ENCODE results near the gene CXXC5. TPM values are rescaled to one million over a fixed set of nuclear protein-coding genes. Genes with fewer than 3 reads are reported as not detected.

Gene CXXC5
- polyA plus RNA-seq, 4 donors: 219 to 241 (median 229) TPM

DNA sequence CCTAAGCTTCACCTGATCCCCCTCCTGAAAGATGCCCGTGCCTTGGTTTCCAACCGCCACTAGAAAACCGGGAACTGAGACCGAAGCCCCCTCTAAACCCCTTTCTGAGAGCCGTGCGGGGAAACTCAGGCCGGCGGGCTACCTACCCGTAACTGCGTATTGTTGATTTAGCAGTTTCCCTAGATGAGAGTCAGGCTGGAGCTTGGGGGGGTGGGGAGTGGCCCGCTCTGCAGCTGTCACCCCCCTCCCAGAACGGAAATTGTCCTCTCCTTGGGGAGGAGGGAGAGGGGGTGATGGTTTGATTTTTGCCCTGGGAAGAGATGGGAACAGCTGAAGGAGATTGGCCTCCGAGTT, 2.5 kb downstream of the CXXC5 start:
- DNase-seq (ENCODE audit: low read depth in 4 of 4, low spot score in 3 of 4): no peak

DNA sequence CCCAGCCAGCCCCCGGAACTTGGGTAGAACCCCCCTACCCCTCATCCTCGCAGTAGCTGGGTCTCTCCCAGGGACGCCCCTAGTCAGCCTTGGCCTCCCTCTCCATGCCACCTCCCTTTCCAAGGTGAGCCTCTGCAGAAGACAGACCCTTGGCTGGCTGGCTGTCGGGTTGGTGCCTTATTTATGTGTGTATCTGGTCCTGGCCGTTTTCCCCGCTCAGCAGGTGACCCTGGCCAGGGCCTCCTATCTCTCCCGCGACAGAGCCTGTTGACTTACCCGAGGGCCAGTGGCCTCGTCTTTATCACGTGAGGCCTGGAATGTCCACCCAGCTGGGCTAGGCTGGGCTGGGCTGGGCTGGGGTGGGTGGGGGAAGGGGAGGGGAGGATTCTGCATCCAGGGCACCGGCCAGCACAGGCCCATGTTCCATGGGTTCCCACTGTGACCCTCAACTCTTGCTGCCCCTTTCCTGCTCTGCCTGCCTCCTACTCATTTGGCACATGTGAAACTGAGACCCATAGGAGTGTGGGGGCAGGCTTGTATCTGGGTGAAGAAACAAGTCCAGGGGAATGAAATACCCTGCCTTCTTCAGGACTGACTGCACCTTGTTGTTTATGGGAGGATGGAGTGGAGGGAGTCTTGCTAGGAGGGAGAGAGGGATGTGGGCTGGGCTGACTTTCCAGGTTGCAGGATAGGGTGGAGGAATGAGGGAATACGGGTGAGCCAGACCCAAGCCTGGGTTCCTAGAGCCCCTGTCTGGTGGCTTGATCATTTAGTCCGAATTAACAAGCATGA, 3.1 kb downstream of the CXXC5 start:
- DNase-seq (ENCODE audit: low read depth in 4 of 4, low spot score in 3 of 4): no peak

DNA sequence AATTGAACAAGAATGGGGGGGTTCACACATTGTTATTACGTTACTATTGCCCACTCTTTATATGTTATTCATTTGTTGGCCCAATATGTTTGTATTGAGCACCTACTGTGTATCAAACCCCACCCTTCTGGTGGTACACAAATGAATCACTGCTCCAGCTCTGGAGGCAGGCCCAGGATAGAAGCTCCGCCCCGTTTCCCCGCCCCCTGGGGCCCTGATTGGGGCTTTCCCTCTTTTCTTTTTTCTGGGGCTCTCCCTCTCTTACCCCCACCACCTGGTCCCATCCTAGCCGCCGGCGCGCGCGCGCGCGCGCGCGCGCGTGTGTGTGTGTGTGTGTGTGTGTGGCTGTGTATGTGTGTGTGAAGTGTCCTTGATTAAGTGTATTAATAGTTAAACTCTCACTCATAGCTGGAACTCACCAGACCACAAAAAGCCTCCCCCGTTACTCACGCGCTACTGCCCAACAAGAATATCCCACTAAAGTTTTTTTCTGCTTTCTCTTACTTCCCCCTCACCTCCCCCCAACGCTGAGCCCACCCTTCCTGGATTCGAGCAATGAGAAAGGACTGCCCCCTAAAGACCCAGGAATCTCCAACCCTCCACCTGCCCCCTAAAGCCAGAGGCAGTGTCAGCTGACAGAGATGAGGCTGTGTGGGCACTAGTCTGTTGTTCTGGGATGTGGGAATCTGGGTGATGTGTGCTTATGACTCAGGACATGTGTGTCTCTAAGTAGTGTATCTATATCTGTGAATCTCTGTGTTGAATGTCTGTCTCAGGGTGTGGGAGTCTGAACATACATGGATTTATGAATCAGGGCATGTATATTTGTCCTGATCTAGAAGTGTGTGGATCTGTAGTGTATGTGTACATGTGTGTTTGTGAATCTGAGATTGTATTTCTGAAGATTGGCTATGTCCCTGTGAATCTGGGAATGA, 4.0 kb downstream of the CXXC5 start:
- no peak for DNase-seq (ENCODE audit: low read depth in 4 of 4, low spot score in 3 of 4)

DNA sequence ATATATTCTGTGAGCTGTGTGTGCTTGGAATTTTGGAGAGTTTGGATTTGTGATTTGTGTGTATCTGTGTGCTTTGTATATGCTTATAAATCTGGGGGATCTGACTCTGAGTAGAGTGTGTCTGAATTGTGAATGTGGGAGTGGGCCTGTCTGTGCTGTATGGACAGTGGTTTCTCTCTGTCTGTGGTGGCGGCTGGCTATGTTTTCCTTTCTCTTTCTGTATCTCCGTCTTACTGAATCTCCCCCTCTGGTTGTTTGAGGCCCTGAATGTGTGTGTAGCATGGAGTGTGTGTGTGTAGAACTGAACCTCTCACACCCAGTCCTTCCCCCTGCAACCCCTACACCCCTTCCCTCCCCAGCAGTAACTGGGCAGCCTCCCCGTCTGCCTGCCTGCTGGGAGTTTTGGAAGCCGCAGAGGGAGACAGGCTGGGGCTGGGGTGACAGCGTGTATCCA, 4.7 kb downstream of the CXXC5 start:
- DNase-seq (ENCODE audit: low read depth in 4 of 4, low spot score in 3 of 4): no peak

DNA sequence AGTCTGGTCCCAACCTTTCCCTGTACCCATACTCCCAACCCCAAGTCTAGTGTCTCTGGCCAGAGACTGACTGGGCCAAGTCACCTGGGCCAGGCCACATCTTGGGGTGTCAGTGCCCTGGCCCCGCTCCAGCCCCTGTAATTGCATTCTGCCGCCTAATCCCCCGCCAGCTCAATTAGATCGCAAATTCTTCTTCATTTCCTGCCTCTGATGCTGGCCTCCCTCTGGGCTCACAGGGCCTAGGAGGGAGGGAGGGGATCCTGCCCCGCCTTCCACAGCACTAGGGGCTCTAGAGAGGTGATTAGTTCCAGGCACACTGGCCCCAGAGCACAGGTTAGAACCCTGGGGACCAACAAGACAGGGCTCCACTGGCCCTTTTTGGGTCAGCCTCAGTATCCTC, 5.5 kb downstream of the CXXC5 start:
- DNase-seq (ENCODE audit: low read depth in 4 of 4, low spot score in 3 of 4): no peak

DNA sequence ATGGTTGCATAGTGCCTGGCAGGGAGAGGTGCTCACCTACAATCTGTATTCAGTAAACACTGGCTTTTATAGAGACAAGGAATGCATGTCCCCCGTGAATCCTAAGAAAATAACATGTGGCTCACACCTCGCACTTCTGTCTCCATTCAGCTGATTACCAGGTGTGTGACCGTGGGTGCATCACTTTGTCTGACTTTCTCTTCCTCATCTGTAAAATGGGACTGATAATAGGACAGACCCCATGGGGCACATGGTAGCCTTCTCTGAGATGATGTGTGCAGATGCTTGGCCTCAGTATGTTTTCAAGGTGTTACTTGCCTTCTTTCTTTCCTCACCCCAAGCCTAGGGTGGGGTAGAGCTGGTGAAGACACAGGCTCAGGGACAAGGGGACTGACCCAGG, 6.3 kb downstream of the CXXC5 start:
- no peak for DNase-seq (ENCODE audit: low read depth in 4 of 4, low spot score in 3 of 4)

DNA sequence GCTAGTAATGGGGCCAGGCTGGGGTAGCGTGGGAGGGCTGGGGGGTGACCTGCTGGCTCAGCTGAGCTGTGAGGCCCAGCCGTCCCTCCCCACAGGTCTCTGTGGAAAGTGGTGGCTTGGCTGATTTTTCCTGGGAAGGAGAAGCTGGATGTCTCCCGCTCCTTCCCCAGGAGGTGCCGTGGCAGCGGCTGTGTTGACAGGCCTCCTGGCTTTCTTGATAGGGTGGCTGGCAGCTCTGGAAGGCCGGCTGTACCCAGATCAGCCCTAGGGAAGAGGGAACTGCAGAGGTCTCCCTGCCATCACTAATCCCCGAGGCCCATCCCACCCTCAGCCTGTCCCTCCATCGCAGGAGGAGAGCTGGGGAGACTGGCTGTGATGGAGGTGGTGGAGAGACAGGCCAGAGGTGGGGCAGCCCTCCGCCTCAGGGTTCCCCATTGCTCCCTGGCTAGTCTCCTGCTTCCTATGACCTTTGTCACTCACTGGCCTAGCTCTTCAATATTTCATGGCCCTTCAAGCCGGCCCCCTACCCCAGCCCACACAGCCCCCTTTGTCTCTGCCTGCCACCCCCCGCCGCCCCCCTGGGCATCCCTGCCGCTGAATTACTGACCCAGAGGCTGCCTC, 6.8 kb downstream of the CXXC5 start:
- no peak for DNase-seq (ENCODE audit: low read depth in 4 of 4, low spot score in 3 of 4)

DNA sequence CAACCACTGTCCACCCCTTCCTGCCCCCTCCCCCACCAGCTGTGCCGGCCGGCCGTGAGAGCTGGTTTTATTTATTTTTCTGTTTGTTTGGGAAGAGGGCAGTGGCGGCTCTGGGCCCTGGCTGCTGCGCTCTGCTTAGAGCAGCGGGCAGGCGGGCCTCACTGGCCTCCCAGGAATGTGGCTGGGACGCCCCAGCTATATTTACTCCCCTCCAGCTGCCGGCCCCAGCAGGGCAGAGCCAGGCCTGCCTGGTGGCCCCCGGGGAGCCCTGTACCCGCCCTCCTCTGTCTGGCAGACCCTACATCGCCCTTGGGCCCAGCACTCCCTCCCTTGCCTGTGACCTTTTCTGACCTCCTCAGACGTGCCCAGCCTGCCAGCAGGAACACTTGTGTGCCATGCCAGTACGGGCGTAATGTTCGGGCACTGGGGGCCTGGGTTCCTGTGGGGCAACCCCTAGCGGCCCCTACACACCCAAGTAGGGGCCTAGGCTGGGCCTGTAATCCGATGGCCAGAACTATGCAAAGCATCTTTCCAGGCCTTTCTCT, 7.7 kb downstream of the CXXC5 start:
- no peak for DNase-seq (ENCODE audit: low read depth in 4 of 4, low spot score in 3 of 4)

DNA sequence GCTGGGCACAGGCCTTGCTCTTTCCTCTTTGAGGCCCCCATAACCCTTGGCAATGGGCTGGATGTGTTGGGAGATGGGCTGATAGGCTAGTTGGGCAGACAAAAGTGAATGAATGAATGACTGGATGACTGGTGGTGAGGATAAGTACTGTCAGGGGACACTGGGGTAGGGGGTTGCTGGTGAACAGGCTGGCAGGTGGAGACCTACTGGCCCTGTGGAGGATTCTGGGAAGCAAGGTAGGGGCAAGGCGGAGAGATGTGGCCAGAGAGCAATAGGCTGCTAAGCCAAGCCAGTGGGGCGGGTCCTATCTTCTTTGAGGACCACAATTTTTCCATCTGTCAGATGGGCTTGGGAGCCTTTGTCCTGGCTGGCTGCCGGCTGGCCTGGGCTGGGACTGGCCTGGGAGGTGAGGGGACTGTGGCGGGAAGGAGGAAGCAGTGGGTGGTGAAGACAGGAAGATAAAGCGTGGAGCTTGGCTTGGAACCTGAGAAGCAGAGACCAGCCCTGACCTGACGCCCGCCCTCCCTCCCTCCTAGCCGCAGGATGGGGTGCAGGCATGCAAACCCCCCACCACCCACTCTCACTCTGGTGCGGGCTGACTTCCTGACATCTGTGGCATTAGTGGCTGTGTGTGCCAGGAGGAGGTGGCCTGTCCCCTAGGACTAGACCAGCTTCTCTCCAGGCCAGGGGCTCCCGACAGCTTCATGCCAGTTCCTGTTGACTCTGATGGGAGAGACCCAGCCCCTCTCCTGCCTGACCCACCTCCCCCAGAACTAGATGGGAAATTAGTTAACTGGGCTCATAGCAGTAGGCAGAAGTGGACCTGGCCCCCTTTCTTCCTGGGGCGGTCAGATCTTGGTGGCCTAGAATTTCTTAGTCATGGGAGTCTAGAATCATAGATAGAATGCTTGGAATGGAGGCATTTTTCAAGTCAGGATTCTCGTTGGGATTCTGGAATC, 9.5 kb downstream of the CXXC5 start:
- DNase-seq (ENCODE audit: low read depth in 4 of 4, low spot score in 3 of 4): no peak

DNA sequence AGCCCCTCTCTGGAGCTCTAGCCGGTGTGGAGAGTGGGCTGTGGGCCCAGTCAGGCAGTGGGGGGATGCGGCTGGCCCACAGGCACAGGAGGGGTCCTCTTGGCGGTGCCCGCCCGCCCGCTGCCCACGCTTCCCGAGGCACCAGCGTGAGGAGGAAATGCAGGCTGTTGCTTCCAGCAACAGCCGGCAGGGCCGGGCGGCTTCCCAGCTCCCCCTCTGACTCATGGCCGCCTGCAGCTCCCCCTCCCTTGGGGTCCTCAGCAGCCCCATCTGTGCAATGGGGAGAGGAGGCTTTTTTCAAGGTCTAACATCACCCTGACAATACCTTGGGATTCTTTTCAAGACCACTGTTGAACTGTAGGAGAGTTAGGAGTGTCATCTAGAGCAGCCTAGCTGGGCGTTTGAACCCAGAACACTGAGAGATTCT, 10.4 kb downstream of the CXXC5 start:
- no peak for DNase-seq (ENCODE audit: low read depth in 4 of 4, low spot score in 3 of 4)

DNA sequence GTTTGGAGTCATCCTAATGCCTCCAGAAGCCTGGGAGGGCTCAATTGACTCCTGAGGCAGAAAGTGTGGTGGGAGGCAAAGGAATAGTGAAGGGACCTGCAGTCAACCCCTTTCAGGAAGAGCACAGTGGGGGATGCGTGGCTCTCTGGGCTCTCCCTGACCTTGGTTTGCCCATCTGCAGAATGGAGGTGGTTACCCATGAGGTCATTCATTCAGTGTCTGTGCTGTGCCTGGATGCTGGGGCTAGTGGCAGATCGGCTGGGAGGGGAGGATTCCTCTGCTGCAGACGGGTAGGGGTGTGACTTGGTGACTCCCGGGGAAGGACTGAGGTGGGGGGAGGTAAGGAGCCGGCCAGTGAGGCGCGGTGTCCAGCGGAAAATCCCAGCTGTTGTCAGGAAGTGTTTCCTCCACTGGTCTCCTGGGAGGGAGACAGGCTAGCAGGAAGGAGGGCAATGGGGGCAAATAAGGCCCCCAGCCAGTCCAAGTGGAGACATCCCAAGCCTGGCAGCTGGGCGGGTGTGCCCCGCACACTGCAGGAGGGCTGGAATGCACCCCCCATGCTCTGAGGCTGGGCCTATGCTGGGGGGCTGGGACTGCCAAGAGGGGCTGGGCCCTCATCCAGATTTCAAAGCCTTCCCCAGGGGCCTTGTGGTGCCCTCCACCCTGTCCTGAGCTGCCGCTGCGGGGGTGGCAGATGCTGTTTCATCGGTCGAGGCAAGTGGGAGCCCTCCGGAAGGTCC, 10.9 kb downstream of the CXXC5 start:
- DNase-seq (ENCODE audit: low read depth in 4 of 4, low spot score in 3 of 4): no peak

DNA sequence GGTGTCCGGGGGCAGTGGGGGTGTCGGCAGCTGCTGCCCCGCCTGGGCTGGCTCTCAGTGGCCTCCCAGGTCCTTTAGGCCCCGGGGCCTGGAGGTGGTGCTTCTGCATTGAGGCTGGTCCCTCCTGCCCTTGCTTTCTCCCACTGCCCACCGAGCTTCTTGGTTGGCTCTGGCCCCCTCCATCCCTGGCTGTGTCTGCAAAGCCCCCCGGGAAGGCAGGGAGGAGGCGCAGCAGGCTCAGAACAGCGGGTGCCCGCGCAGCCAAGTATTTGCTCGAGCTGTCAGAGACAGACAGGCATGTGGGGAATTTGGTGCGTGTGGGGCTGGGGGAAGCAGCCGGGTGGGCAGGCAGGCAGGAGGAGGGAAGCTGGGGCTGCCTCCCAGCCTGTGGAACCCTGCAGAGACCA, 11.5 kb downstream of the CXXC5 start:
- DNase-seq (ENCODE audit: low read depth in 4 of 4, low spot score in 3 of 4): no peak

DNA sequence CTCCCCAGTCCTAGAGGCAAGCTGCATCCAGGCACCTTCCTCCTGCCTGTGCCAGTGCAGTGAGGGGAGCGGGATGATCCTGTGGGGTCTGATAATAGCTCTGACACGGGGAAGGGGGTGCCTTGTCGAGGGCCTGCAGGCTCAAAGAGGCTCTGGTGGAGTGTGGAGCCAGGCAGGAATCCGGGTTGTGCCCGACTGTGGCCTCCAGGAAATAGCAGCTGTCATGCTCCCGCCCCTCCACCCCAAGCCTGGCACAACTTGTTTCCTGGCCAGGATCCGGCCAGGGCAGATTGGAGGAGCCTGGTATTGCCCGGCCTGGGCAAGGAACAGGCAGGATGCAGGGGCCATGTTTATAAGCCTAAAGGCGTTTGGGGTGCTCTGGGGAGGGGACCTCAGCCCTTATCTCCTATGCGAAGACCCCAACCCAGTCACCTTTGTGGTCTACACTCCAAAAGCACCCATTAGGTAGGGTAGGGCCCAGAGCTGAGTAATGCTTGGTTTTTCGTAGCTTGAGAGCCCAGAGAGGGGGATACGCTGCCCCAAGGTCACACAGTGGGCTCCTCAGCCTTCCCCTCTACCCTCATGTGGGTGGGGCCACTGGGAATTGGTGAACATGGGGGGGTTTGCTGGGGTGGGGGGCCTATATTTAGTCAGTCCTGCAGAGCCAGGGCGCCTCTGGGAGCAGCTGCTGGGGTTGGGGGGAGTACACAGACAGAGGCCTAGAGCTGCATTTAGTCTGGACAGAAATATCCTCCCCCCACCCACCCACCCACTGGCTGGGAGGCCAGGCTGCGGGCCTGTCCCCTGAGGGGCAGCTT, 12.2 kb downstream of the CXXC5 start:
- DNase-seq (ENCODE audit: low read depth in 4 of 4, low spot score in 3 of 4): no peak

DNA sequence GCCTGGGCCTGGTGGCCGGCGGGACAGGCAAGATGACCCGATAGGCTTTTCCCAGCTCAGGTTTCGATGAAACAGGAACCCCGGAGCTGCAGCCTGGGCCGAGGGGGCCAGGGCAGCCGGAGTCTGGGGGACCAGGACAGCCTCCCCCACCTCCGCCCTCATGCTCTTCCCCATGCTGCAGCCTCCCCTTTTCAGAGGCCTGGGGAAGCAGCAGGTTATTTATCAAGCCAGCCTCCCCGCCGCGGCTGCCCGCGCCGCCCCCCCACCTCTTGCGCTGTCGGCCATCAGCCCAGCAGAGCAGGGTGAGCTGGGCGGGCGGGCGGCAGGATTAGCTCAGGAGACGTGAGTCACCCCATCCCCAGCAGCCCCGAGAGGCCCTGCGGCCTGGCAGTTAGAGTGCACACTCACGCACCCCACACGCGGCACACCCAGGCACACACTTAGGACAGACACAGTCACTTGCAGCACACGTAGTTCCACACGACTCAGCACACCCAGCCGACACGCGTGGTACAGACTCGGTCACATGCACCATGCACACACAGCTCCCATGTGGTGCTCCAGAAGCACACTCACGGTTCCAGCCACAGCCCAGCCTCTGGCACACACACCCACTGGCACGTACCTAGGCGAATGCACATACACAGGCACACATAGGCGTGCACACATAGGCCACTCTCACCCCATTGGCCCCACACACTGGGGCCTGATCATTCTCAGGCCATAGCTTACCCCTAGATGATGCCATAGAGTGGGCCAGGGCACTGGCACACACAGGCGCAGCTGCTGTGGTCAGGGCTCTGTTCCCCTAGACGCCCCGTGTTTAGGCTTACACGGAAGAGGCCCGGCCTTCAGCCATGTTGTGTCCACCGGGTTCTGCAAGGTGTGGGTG, 13.0 kb downstream of the CXXC5 start:
- DNase-seq (ENCODE audit: low read depth in 4 of 4, low spot score in 3 of 4): no peak

DNA sequence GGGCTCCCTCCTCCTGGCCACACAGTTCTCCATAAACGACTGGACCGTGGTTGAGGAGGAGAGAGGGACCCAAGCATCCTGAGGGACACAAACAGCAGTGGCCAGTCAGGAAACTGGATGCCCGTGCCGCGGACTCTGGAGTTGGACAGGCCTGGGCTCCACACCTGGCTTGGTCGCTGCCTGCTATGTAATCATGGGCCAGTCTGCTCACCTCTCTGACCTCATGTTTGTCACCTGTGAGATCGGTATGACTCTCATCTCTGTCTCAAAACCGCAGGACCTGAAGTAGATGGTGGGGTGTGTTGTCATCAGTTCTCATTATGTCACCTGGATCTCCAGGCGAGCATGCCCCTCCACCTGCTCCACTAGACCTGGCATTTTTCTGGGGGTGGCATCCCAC, 14.5 kb downstream of the CXXC5 start:
- no peak for DNase-seq (ENCODE audit: low read depth in 4 of 4, low spot score in 3 of 4)

DNA sequence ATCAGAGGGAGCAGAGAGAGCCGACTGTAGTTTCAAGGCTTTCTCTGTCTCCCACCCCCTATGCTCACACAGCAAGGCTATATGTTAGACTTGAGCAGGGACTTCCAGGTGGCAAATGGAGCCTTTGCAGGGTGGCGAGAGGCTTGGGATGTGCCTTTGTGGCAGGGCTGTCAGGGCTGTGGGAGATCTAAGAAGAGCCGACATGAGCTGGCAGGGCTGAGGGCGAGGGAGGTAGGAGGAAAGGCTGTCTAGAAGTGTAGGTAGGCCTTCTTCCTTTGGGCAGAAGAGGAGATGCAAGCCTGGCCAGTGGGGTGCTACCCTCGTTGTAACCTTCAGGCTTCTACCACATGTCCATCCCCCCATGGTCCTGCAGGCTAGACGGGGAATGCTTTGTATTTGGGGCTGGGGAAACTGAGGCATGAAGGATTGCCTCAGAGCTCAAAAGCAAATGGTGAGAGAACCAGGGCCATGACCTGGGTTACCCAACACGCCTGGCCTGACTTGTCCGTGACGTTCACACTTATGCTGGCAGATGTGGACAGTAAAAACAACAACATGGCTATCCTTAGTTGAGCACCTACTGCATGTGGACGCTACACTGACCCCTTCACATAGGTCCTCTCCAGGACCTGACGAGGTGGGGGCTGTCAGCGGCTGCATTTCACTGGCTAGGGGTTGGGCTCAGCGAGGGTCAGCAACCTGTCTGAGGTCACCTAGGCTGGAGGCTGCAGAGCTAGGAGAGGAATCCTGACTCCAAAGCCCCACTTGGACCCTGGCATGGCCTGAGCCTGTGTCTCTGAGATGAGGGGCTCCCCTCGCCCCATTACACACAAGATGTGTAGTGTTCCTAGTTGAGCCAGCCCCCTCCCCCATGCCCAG, 15.3 kb downstream of the CXXC5 start:
- DNase-seq (ENCODE audit: low read depth in 4 of 4, low spot score in 3 of 4): no peak
